Measurements from ENCODE around the gene TNFSF10. TPM values are rescaled to one million over a fixed set of nuclear protein-coding genes. Genes with fewer than 3 reads are reported as not detected.

Gene TNFSF10
- total and polyA plus RNA-seq, 2 experiments from 2014 or later: 13.0 to 21.3 TPM

- TF ChIP-seq CTCF (IDR thresholded peaks at IDR 0.05; ENCODE audit: poor library complexity) (no peak), EZH2 (IDR thresholded peaks at IDR 0.05; ENCODE audit: borderline replicate concordance) (no peak), EZH2phosphoT487 (IDR thresholded peaks at IDR 0.05; ENCODE audit: low read depth, severe bottlenecking, unreplicated experiment) (no peak)
- no peaks in the 10 kb centered on the region for H4K20me1 ChIP-seq (ENCODE audit: insufficient read depth, poor library complexity, severe bottlenecking)
- H3K4me3 ChIP-seq: no peak overlapping the region
- H3K4me2 ChIP-seq: no peak overlapping the region
- H2AFZ ChIP-seq: no peak overlapping the region
- no peaks in the 10 kb centered on the region for H3K9me3 ChIP-seq (ENCODE audit: low read depth)
- WGBS (ENCODE audit: low lambda C conversion rate, missing lambda C conversion rate): 93% methylated on average over 5 of the region's 5 CpGs
- H3K27ac ChIP-seq: no peak overlapping the region
- DNase-seq (ENCODE audit: low spot score): no peak
- H3K36me3 ChIP-seq (replicated peaks; ENCODE audit: insufficient read depth, low read depth): no peaks in the 10 kb centered on the region
- H3K9me2 ChIP-seq (replicated peaks; ENCODE audit: insufficient read depth): no peaks in the 10 kb centered on the region
- H3K27me3 ChIP-seq: no peaks in the 10 kb centered on the region
- peaks cover 21% of the 10 kb centered on the region for H3K4me1 ChIP-seq (ENCODE audit: insufficient read depth)
- no peaks in the 10 kb centered on the region for H3K79me2 ChIP-seq
Measured at GRCh38 chr3:172564499-172564898, 41.3 kb upstream of the TNFSF10 start.

- peak overlapping the region; percentile 66 for H3K4me2 ChIP-seq
- peaks cover 21% of the 10 kb centered on the region for H3K4me1 ChIP-seq (ENCODE audit: insufficient read depth)
- no peaks in the 10 kb centered on the region for H3K27me3 ChIP-seq
- H3K9me2 ChIP-seq (replicated peaks; ENCODE audit: insufficient read depth): no peaks in the 10 kb centered on the region
- H4K20me1 ChIP-seq (ENCODE audit: insufficient read depth, poor library complexity, severe bottlenecking): no peaks in the 10 kb centered on the region
- 29% methylated on average over 8 of the region's 8 CpGs for WGBS (ENCODE audit: low lambda C conversion rate, missing lambda C conversion rate)
- no peak for TF ChIP-seq EZH2 (IDR thresholded peaks at IDR 0.05; ENCODE audit: borderline replicate concordance)
- no peak for TF ChIP-seq EZH2phosphoT487 (IDR thresholded peaks at IDR 0.05; ENCODE audit: low read depth, severe bottlenecking, unreplicated experiment)
- TF ChIP-seq CTCF (IDR thresholded peaks at IDR 0.05; ENCODE audit: poor library complexity): no peak
- no peaks in the 10 kb centered on the region for H3K9me3 ChIP-seq (ENCODE audit: low read depth)
- peak overlapping the region; percentile 75 for H3K27ac ChIP-seq
- peak; percentile 60 for DNase-seq (ENCODE audit: low spot score)
- H3K79me2 ChIP-seq: no peaks in the 10 kb centered on the region
- no peak overlapping the region for H3K4me3 ChIP-seq
- H2AFZ ChIP-seq: no peak overlapping the region
- no peaks in the 10 kb centered on the region for H3K36me3 ChIP-seq (replicated peaks; ENCODE audit: insufficient read depth, low read depth)
Measured at GRCh38 chr3:172562871-172563865, 39.9 kb upstream of the TNFSF10 start.

- Histone ChIP-seq H4K20me1 (ENCODE audit: insufficient read depth, poor library complexity, severe bottlenecking) (no peaks in the 10 kb centered on the region), H2AFZ (no peak overlapping the region), H3K4me1 (ENCODE audit: insufficient read depth) (peaks cover 21% of the 10 kb centered on the region), H3K79me2 (no peaks in the 10 kb centered on the region), H3K27me3 (no peaks in the 10 kb centered on the region), H3K36me3 (replicated peaks; ENCODE audit: insufficient read depth, low read depth) (no peaks in the 10 kb centered on the region), H3K27ac (peak overlapping the region; percentile 75), H3K4me2 (peak overlapping the region; percentile 66), H3K9me3 (ENCODE audit: low read depth) (no peaks in the 10 kb centered on the region), H3K4me3 (no peak overlapping the region), H3K9me2 (replicated peaks; ENCODE audit: insufficient read depth) (no peaks in the 10 kb centered on the region)
- no peak for TF ChIP-seq EZH2 (IDR thresholded peaks at IDR 0.05; ENCODE audit: borderline replicate concordance)
- 94% methylated on average over 12 of the region's 12 CpGs for WGBS (ENCODE audit: low lambda C conversion rate, missing lambda C conversion rate)
- DNase-seq (ENCODE audit: low spot score): peak; percentile 18
Measured at GRCh38 chr3:172561897-172562640, 38.8 kb upstream of the TNFSF10 start.

Data from hepatocyte (in vitro differentiated cells).